Measurements from ENCODE around the gene PTPA. TPM values are rescaled to one million over a fixed set of nuclear protein-coding genes. Genes with fewer than 3 reads are reported as not detected.

Gene PTPA
- total and polyA plus RNA-seq, 2 experiments from 2014 or later, result 60.9 to 72.3 TPM

- no peaks in the 10 kb centered on the region for H3K36me3 ChIP-seq (replicated peaks; ENCODE audit: insufficient read depth, low read depth)
- 81% methylated on average over 21 of the region's 21 CpGs for WGBS (ENCODE audit: low lambda C conversion rate, missing lambda C conversion rate)
- DNase-seq (ENCODE audit: low spot score), result no peak
- H3K79me2 ChIP-seq, result no peaks in the 10 kb centered on the region
- H3K4me3 ChIP-seq, result no peak overlapping the region
- H4K20me1 ChIP-seq (ENCODE audit: insufficient read depth, poor library complexity, severe bottlenecking), result no peaks in the 10 kb centered on the region
- no peaks in the 10 kb centered on the region for H3K4me1 ChIP-seq (ENCODE audit: insufficient read depth)
- no peak overlapping the region for H3K27ac ChIP-seq
- TF ChIP-seq EZH2phosphoT487 (IDR thresholded peaks at IDR 0.05; ENCODE audit: low read depth, severe bottlenecking, unreplicated experiment) (no peak), EZH2 (IDR thresholded peaks at IDR 0.05; ENCODE audit: borderline replicate concordance) (no peak)
- TF ChIP-seq, protein P1, sequence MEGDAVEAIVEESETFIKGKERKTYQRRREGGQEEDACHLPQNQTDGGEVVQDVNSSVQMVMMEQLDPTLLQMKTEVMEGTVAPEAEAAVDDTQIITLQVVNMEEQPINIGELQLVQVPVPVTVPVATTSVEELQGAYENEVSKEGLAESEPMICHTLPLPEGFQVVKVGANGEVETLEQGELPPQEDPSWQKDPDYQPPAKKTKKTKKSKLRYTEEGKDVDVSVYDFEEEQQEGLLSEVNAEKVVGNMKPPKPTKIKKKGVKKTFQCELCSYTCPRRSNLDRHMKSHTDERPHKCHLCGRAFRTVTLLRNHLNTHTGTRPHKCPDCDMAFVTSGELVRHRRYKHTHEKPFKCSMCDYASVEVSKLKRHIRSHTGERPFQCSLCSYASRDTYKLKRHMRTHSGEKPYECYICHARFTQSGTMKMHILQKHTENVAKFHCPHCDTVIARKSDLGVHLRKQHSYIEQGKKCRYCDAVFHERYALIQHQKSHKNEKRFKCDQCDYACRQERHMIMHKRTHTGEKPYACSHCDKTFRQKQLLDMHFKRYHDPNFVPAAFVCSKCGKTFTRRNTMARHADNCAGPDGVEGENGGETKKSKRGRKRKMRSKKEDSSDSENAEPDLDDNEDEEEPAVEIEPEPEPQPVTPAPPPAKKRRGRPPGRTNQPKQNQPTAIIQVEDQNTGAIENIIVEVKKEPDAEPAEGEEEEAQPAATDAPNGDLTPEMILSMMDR (IDR thresholded peaks at IDR 0.05; ENCODE audit: poor library complexity), result no peak
- H3K4me2 ChIP-seq, result no peak overlapping the region
- H2AFZ ChIP-seq, result no peak overlapping the region
- H3K27me3 ChIP-seq, result no peaks in the 10 kb centered on the region
- H3K9me2 ChIP-seq (replicated peaks; ENCODE audit: insufficient read depth), result no peaks in the 10 kb centered on the region
- H3K9me3 ChIP-seq (ENCODE audit: low read depth), result no peaks in the 10 kb centered on the region
Measured at GRCh38 chr9:129070696-129071525, 40.3 kb upstream of the PTPA start.

DNA sequence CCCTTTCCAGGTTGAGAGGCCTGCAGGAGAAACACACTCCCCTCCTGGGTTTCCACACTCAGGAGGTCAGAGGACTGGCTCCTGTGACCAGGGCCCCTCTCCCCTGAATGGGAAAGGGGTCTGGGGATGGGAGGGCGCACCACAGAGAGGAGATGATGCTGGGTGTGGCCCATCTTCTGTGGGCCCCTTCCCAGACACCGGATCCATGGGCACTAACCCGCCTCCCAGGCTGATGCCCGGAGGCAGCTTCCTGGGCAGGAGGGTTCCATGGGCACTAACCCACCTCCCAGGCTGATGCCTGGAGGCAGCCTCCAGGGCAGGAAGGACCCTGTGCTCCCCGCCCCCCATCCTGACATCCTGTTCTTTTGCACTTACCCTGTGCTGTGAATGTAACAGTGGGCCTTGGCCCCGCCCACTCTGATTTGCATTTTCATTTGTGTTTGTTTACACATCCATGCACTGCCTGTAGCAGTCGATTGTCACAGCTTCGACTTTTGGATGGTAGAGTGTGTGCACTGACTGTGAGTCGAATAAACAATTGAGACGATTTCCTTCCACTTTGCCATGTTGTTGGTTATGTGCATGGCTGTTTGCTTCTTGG is 39.6 kb upstream of the PTPA start:
- Histone ChIP-seq H4K20me1 (ENCODE audit: insufficient read depth, poor library complexity, severe bottlenecking) (no peaks in the 10 kb centered on the region), H3K9me3 (ENCODE audit: low read depth) (no peaks in the 10 kb centered on the region), H3K36me3 (replicated peaks; ENCODE audit: insufficient read depth, low read depth) (no peaks in the 10 kb centered on the region), H3K4me2 (no peak overlapping the region), H2AFZ (no peak overlapping the region), H3K4me1 (ENCODE audit: insufficient read depth) (no peaks in the 10 kb centered on the region), H3K4me3 (no peak overlapping the region), H3K9me2 (replicated peaks; ENCODE audit: insufficient read depth) (no peaks in the 10 kb centered on the region), H3K27ac (no peak overlapping the region), H3K79me2 (no peaks in the 10 kb centered on the region), H3K27me3 (no peaks in the 10 kb centered on the region)
- TF ChIP-seq, protein P1 (IDR thresholded peaks at IDR 0.05; ENCODE audit: poor library complexity), result no peak
- no peak for DNase-seq (ENCODE audit: low spot score)
- 73% methylated on average over 10 of the region's 10 CpGs for WGBS (ENCODE audit: low lambda C conversion rate, missing lambda C conversion rate)

DNA sequence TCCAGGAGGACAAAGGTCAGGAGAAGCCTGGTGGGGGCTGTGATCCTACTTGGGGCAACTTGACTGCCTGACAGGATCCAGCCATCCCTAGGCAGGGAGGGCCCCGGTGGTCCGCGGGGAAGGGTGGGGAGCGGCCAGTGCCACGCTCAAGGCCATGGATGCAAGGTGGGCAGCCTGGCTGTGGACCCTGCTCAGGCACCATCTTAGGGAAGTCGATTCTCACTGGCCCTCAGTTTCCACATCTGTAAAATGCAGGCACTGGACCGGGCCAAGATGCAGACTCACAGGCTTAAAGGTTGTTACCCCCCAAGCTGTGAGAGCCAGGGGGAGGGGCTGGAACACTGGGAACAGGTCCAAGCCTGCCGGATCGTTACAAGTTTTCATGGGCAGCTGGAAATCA is 39.0 kb upstream of the PTPA start:
- H3K4me3 ChIP-seq, result no peak overlapping the region
- no peaks in the 10 kb centered on the region for H4K20me1 ChIP-seq (ENCODE audit: insufficient read depth, poor library complexity, severe bottlenecking)
- H3K9me3 ChIP-seq (ENCODE audit: low read depth), result no peaks in the 10 kb centered on the region
- no peaks in the 10 kb centered on the region for H3K27me3 ChIP-seq
- no peak overlapping the region for H2AFZ ChIP-seq
- H3K27ac ChIP-seq, result no peak overlapping the region
- TF ChIP-seq EZH2phosphoT487 (IDR thresholded peaks at IDR 0.05; ENCODE audit: low read depth, severe bottlenecking, unreplicated experiment) (no peak), EZH2 (IDR thresholded peaks at IDR 0.05; ENCODE audit: borderline replicate concordance) (no peak)
- TF ChIP-seq, protein P1 (IDR thresholded peaks at IDR 0.05; ENCODE audit: poor library complexity), result no peak
- H3K36me3 ChIP-seq (replicated peaks; ENCODE audit: insufficient read depth, low read depth), result no peaks in the 10 kb centered on the region
- no peak overlapping the region for H3K4me2 ChIP-seq
- H3K4me1 ChIP-seq (ENCODE audit: insufficient read depth), result no peaks in the 10 kb centered on the region
- DNase-seq (ENCODE audit: low spot score), result no peak
- 80% methylated on average over 8 of the region's 9 CpGs for WGBS (ENCODE audit: low lambda C conversion rate, missing lambda C conversion rate)
- no peaks in the 10 kb centered on the region for H3K9me2 ChIP-seq (replicated peaks; ENCODE audit: insufficient read depth)
- no peaks in the 10 kb centered on the region for H3K79me2 ChIP-seq

Data from hepatocyte (in vitro differentiated cells).